CMK (cell line): ENCODE measurements around the gene TERF2IP.
A peak's percentile ranks its signal among the peaks of the same experiment; 100 is the strongest.

Experiments used
- DNase-seq: peaks from one replicate; pipeline ENCODE4 v3.0.0-alpha.2; 2010; ENCODE audit warnings: low read depth

TERF2IP gene

DNA sequence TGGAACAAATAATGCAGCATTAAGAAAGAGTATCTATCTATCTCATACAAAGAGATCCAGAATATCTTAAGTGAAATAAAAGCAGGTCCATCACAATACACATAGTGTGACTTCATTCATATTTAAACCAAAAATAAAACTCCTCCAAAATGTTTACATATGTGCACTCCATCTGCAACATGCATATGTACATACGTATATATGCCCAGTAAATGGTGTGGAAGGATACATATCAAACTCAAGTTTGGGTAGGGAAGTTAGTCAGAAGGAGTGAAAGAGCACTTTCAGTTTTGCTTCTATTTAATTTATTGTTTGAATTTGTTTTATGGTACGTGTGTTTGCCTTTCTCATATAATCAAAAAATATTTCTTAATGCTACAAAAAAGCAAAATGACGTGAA is 12.5 kb upstream of the TERF2IP start:
- DNase-seq: no peak

DNA sequence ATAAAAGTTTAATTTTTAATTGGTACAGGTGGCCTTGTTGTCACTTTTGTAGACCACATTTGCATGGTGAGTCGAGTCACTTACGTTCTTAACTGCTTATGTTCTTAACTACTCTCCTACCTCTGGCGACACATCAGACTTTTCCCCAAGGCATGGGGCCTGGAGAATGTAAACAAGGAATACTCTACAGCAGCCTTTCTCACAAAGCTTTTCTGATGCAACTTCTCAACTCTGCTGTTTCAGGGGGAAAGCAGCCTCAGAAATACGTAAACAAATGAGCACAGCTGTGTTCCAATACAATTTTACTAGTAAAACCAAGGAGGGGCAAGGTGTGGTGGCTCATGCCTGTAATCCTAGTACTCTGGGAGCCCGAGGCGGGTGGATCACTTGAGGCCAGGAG is 7.0 kb upstream of the TERF2IP start:
- DNase-seq: no peak

DNA sequence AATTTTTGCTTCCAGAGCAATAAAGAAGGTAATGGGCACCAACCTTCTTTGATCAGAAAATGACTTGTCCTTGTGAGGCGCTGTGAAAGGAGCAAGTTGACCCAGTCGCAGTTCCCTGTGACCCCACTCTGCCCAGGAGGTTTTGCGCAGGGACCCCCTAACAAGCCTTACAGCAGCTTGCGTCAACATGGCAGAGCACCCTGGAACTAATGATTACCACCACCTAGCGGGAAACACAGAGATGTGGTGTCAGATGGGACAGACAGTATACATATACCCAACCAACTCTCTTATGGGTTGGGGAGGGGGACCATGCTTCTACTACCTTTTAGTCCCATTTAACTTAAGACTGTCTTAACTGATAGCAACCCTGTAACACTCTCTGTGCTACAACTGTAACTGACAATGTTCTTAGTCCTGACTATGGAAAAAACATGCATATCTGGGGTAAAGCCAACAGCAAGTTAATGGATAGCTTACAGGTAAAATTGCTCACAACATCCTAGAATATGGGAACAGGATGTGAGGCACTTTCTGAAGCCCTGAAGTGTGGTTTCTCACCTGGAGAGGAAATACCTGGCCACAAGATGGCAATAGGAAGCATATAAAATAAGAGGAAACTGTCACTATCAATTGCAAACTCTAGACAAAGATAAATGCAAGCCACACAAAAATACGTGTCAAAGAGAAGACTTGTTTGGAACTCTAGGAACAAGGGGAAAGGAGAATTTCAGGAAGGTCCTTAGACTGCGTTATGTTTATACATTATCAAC is 3.1 kb upstream of the TERF2IP start:
- no peak for DNase-seq

DNA sequence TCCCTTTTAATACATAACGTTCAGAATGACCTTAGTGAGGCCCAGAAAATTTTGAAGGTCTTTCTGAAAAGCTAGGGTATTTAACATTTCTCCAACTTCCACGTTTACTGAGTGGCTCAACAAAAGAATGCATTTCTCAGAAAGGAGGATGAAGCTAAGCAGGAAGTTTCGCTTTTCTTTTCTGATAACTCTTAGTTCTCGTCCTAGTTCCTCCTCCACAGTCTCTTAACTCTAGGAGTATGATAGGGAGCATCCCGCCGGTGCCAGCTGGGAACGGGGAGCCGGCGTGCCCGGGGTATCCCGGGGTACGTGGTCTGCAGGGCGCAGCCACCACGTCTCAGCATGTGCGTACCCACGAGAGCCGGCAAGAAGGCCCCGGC is 471 bp upstream of the TERF2IP start:
- DNase-seq: no peak

GRCh38 chr16:75648265-75649076 is 898 bp downstream of the TERF2IP start:
- peak; percentile 45 for DNase-seq

- DNase-seq: no peak
These were observed 6.3 kb downstream of the TERF2IP start for GRCh38 chr16:75653922-75654321.

DNA sequence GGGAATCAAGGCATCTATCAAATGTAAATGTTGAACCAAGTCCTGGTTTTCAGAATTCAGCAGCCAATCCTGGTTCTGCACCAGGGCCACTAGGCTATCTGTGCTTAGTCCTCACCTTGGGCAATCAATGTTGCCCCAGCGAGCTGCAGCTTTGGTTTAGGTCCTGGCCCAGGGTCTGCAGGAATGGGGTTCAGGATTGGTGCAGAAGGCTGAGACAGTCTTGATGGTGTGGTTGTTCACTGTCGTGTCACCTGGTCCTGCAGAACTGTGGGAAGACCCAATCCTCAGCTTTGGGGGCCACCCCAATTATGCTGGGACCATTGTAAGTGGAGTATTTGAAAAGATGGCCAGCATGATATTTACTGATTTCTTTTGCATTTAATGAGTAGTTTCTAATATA is 10.6 kb downstream of the TERF2IP start:
- DNase-seq: no peak

DNA sequence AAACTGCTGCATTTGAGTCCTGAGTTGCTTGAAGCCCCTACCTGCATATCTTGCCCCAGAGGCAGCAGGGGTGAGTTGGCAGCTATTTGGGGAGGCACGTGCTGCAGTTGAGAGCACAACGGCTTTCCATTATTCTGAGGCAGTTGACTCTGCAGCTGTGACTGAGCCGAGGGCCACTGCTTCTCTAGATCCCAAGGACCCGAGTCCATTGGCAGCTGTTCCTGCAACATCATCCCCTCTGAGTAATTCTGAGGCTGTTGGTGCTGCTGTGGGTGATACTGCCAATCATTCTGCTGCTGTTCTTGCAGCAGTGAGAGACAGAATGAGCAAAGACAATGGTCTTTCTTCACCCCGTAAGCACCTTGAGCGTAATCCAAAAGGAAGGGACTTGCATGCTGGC is 12.7 kb downstream of the TERF2IP start:
- no peak for DNase-seq

DNA sequence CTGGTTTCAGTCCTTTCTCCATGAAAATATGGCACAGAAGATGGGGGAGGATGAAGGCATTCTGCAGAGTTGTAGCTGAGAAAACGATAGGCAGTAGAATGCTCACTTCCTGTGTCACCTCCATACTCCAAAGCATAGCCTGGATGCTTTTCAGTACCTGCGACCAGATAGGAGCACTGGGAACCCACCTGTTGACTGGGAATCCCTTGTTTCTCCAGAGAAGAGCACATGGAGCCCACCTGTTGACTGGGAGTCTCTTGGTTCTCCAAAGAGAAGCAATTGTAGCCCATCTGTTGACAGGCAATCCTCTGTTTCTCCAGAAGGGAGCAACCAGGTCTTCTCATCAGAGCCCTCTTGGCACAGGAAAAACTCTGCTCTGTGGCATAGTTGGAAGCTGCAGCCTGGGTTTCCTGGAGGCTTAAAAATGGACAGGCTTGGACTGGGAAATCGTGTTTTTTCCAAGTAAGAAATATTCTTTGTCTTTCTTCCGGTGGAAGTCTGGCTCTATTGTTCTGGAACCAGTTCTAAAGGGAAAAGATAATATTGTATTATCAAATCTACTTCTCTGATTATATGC is 13.2 kb downstream of the TERF2IP start:
- DNase-seq: no peak

- DNase-seq: no peak
These were observed 19.9 kb downstream of the TERF2IP start for GRCh38 chr16:75667503-75667902.

GRCh38 chr16:75676909-75677308 is 29.3 kb downstream of the TERF2IP start, which contains the start of gene CPHXL2:
Gene CPHXL2, minus strand, starts transcription at chr16:75677009. Its CDS starts 10 bp downstream, at chr16:75676999.
- DNase-seq: no peak

DNA sequence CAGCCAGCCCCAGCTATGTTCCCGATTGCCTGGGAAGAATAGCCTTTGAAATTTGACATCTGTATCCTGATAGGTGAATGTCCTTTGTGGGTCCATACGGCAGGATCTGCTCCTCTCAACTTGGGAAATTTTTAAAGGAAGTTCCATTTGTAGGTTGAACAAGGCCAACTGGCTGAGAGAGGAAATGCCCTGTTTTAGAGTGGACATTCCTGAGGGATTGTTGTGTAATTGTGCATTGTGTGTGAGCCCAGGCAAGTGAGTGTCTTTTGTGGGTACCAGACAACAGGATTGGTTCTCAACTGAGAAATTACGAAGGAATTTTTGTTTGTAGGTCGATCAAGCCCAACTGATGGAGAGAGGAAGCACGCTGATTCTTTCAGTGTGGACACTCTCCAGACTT is 31.8 kb downstream of the TERF2IP start:
- no peak for DNase-seq

GRCh38 chr16:75682308-75682707 is 34.7 kb downstream of the TERF2IP start:
- DNase-seq: no peak

DNA sequence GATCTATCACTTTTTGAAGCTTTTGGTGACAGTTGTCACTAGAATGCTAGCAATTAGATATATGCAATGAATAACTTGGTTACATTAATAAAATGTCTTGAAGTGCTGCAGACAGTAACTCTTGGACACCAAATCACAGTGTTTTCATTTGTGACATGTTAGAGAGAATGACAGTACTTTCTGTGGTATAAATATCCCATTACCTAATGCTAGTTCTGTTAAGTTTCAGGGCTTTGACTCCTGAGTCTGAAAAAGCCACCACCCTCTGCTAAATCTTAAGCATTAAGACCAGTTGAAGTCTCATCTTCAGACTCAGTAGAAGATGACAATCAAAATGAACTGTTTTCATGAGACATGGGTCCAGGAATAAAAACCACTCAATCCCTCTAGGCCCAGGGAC is 39.8 kb downstream of the TERF2IP start:
- no peak for DNase-seq

GRCh38 chr16:75695708-75696107 is 48.1 kb downstream of the TERF2IP start:
- peak; percentile 32 for DNase-seq

DNA sequence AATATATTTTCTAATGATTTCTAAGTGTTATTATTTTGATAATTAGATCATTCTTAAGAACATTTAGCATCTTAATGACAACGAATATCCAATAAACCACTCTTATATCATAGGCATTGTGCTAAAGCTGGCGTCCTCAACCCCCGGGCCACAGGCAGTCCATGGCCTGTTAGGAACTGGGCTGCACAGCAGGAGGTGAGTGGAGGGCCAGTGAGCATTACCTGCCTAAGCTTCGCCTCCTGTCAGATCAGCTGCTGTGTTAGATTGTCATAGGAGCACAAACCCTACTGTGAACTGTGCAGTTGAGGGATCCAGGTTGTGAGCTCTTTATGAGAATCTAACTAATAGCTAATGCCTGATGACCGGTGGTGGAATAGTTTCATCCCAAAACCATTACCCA is 50.0 kb downstream of the TERF2IP start:
- DNase-seq: no peak

- no peak for DNase-seq
These were observed 53.8 kb downstream of the TERF2IP start, which contains the start of gene DUXB for GRCh38 chr16:75701361-75701760. Gene DUXB, minus strand, starts transcription at chr16:75701461. Its CDS starts 43 bp downstream, at chr16:75701418.

- DNase-seq: no peak
These were observed 54.7 kb downstream of the TERF2IP start for GRCh38 chr16:75702242-75702641.

- no peak for DNase-seq
These were observed 55.7 kb downstream of the TERF2IP start for GRCh38 chr16:75703306-75703705.
